CD4-positive, alpha-beta memory T cell (primary cell): Measurements from ENCODE around the gene CUX1. TPM values are rescaled to one million over a fixed set of nuclear protein-coding genes. Genes with fewer than 3 reads are reported as not detected.

ENCODE experiments used
- CTCF ChIA-PET: fragments of 350-600 bp; sonication (Branson Sonifier 250); formaldehyde crosslinking; loops from one replicate; lab custom pipeline; 2021; ENCODE audit warnings: inconsistent platforms; ENCODE audit not compliant: partially characterized antibody; lab: Charles Lee
- POLR2A ChIA-PET: fragments of 350-600 bp; sonication (Branson Sonifier 250); formaldehyde crosslinking; loops from one replicate; lab custom pipeline; 2021; ENCODE audit not compliant: partially characterized antibody; lab: Charles Lee
- DNase-seq, 5 donors: peaks; one replicate each; pipeline versions ENCODE4 v3.0.0 to v3.0.0-alpha.2; 2020 to 2022; ENCODE audit warnings: mixed read lengths in 1 of 5
- H3K27ac ChIP-seq: one replicate; pipeline ENCODE4 v1.7.0; 2013; ENCODE audit warnings: low read depth, low read length
- H3K27me3 ChIP-seq: 2 replicates; pipeline ENCODE4 v1.7.0; 2013; ENCODE audit warnings: mild to moderate bottlenecking, low read length, moderate library complexity; ENCODE audit not compliant: insufficient read depth
- H3K36me3 ChIP-seq: 2 replicates; pipeline ENCODE4 v1.7.0; 2013; ENCODE audit warnings: mild to moderate bottlenecking, low read length, moderate library complexity; ENCODE audit not compliant: insufficient read depth
- H3K4me1 ChIP-seq: 2 replicates; pipeline ENCODE4 v1.7.0; 2013; ENCODE audit warnings: mild to moderate bottlenecking, low read length, moderate library complexity; ENCODE audit not compliant: insufficient read depth
- H3K4me3 ChIP-seq, 2 donors: one replicate each; pipeline ENCODE4 v1.7.0; 2013; ENCODE audit warnings: low read length in 2 of 2, mild to moderate bottlenecking in 1 of 2
- H3K9me3 ChIP-seq, 2 donors: one replicate each; pipeline ENCODE4 v1.7.0; 2013; ENCODE audit warnings: low read length in 2 of 2, control low read depth in 1 of 2; ENCODE audit not compliant: control insufficient read depth in 1 of 2
- H3K27ac Mint-ChIP-seq, 7 donors: one replicate each; pipeline ENCODE4 v1.8.0; 2020 to 2021; ENCODE audit warnings: mixed read lengths in 7 of 7, mild to moderate bottlenecking in 6 of 7, inconsistent platforms in 3 of 7, moderate library complexity in 3 of 7
- H3K27me3 Mint-ChIP-seq, 2 donors: one replicate each; pipeline ENCODE4 v1.8.0; 2020 to 2021; ENCODE audit warnings: mixed read lengths in 2 of 2
- H3K36me3 Mint-ChIP-seq, 2 donors: one replicate each; pipeline ENCODE4 v1.8.0; 2020 to 2021; ENCODE audit warnings: mixed read lengths in 2 of 2, inconsistent platforms in 1 of 2, mild to moderate bottlenecking in 1 of 2
- H3K4me1 Mint-ChIP-seq, 4 donors: one replicate each; pipeline ENCODE4 v1.8.0; 2020 to 2021; ENCODE audit warnings: mixed read lengths in 4 of 4, mild to moderate bottlenecking in 1 of 4
- H3K4me3 Mint-ChIP-seq, 8 donors: one replicate each; pipeline ENCODE4 v1.8.0; 2020 to 2021; ENCODE audit warnings: mixed read lengths in 8 of 8, mild to moderate bottlenecking in 7 of 8, moderate library complexity in 6 of 8, inconsistent platforms in 3 of 8
- H3K9me3 Mint-ChIP-seq, 8 donors: one replicate each; pipeline ENCODE4 v1.8.0; 2020 to 2021; ENCODE audit warnings: mixed read lengths in 8 of 8, mild to moderate bottlenecking in 5 of 8, inconsistent platforms in 3 of 8, moderate library complexity in 1 of 8
- intact Hi-C: fragments of 100-400 bp; cut with micrococcal nuclease; formaldehyde crosslinking; loops from one replicate; pipeline ENCODE4 v1.15.1; 2023
- polyA plus RNA-seq, 2 donors: library from polyadenylated mRNA; unstranded; fragments of 300-500 nt; fragmentation: Illumina TruSeq; gene quantifications; one replicate each; pipeline ENCODE4 v1.2.3, GENCODE V29; 2021
- total RNA-seq, 2 experiments: library from RNA; stranded (reverse); gene quantifications; one replicate each; pipeline ENCODE4 v1.2.3, GENCODE V29; 2021

CUX1 gene
- total and polyA plus RNA-seq, 4 experiments from 2014 or later = 2.1 to 47.6 (median 36.1) TPM

- no peak overlapping the region for H3K4me3 ChIP-seq
- no peaks in the 10 kb centered on the region for H3K27me3 ChIP-seq
- intact Hi-C loops = no loop called here
- no peak overlapping the region for H3K4me3 Mint-ChIP-seq
- no peak for DNase-seq
- no peaks in the 10 kb centered on the region for H3K27me3 Mint-ChIP-seq
- peaks cover 3 to 10% of the 10 kb centered on the region in 2 donors for H3K36me3 Mint-ChIP-seq
- no peak overlapping the region for H3K27ac ChIP-seq
- peaks cover 0 to 2% (median 0%) of the 10 kb centered on the region in 8 donors for H3K9me3 Mint-ChIP-seq
- no peak overlapping the region for H3K27ac Mint-ChIP-seq
- ChIA-PET POLR2A (no interaction called here), CTCF (no interaction called here)
- no peaks in the 10 kb centered on the region for H3K9me3 ChIP-seq
- H3K4me1 Mint-ChIP-seq = peaks cover 5 to 15% (median 12%) of the 10 kb centered on the region in 4 donors
- no peaks in the 10 kb centered on the region for H3K4me1 ChIP-seq
- no peaks in the 10 kb centered on the region for H3K36me3 ChIP-seq
These were observed 171.7 kb downstream of the CUX1 start for GRCh38 chr7:101989101-101989500.

- no peak overlapping the region for H3K27ac ChIP-seq
- no peak for DNase-seq
- no peaks in the 10 kb centered on the region for H3K27me3 Mint-ChIP-seq
- H3K27ac Mint-ChIP-seq = peak overlapping the region in 1 of 7 donors; percentile 64
- CTCF ChIA-PET = no interaction called here
- H3K4me3 ChIP-seq = no peak overlapping the region
- POLR2A ChIA-PET = no interaction called here
- peaks cover 5 to 15% (median 15%) of the 10 kb centered on the region in 4 donors for H3K4me1 Mint-ChIP-seq
- no peak overlapping the region for H3K4me3 Mint-ChIP-seq
- H3K27me3 ChIP-seq = no peaks in the 10 kb centered on the region
- H3K9me3 Mint-ChIP-seq = peaks cover 0 to 2% (median 0%) of the 10 kb centered on the region in 8 donors
- intact Hi-C loops = no loop called here
- H3K36me3 Mint-ChIP-seq = peaks cover 1 to 9% of the 10 kb centered on the region in 2 donors
- H3K36me3 ChIP-seq = no peaks in the 10 kb centered on the region
- H3K9me3 ChIP-seq = no peaks in the 10 kb centered on the region
- H3K4me1 ChIP-seq = no peaks in the 10 kb centered on the region
These were observed 173.5 kb downstream of the CUX1 start for GRCh38 chr7:101990811-101991418.

GRCh38 chr7:101991860-101992259 is 174.4 kb downstream of the CUX1 start:
- H3K9me3 Mint-ChIP-seq = peaks cover 0 to 2% (median 0%) of the 10 kb centered on the region in 8 donors
- CTCF ChIA-PET = no interaction called here
- no peaks in the 10 kb centered on the region for H3K9me3 ChIP-seq

GRCh38 chr7:101993311-101993710 is 175.9 kb downstream of the CUX1 start:
- H3K36me3 Mint-ChIP-seq = peaks cover 0 to 3% of the 10 kb centered on the region in 2 donors
- no peak overlapping the region for H3K27ac Mint-ChIP-seq
- Histone ChIP-seq H3K4me3 (no peak overlapping the region), H3K4me1 (no peaks in the 10 kb centered on the region), H3K27me3 (no peaks in the 10 kb centered on the region), H3K36me3 (no peaks in the 10 kb centered on the region), H3K27ac (no peak overlapping the region), H3K9me3 (no peaks in the 10 kb centered on the region)
- no peaks in the 10 kb centered on the region for H3K27me3 Mint-ChIP-seq
- DNase-seq = no peak
- H3K4me1 Mint-ChIP-seq = peaks cover 5 to 17% (median 14%) of the 10 kb centered on the region in 4 donors
- ChIA-PET POLR2A (no interaction called here), CTCF (no interaction called here)
- H3K9me3 Mint-ChIP-seq = peaks cover 0 to 2% (median 0%) of the 10 kb centered on the region in 8 donors
- intact Hi-C loops = no loop called here
- no peak overlapping the region for H3K4me3 Mint-ChIP-seq

More at GRCh38 chr7:101991860-101992259, 174.4 kb downstream of the CUX1 start:
- no peaks in the 10 kb centered on the region for H3K27me3 ChIP-seq
- intact Hi-C loops = no loop called here
- H3K4me3 ChIP-seq = no peak overlapping the region
- Mint-ChIP-seq H3K36me3 (peaks cover 1 to 7% of the 10 kb centered on the region in 2 donors), H3K27ac (no peak overlapping the region), H3K27me3 (no peaks in the 10 kb centered on the region), H3K4me3 (no peak overlapping the region), H3K4me1 (peaks cover 5 to 17% (median 14%) of the 10 kb centered on the region in 4 donors)
- POLR2A ChIA-PET = no interaction called here
- H3K27ac ChIP-seq = no peak overlapping the region
- no peaks in the 10 kb centered on the region for H3K4me1 ChIP-seq
- no peaks in the 10 kb centered on the region for H3K36me3 ChIP-seq
- no peak for DNase-seq

GRCh38 chr7:101995121-101995520 is 177.7 kb downstream of the CUX1 start:
- Histone ChIP-seq H3K4me3 (no peak overlapping the region), H3K9me3 (no peaks in the 10 kb centered on the region), H3K27me3 (no peaks in the 10 kb centered on the region), H3K4me1 (no peaks in the 10 kb centered on the region), H3K27ac (no peak overlapping the region), H3K36me3 (no peaks in the 10 kb centered on the region)
- CTCF ChIA-PET = no interaction called here
- no peaks in the 10 kb centered on the region for H3K27me3 Mint-ChIP-seq
- no peaks in the 10 kb centered on the region for H3K36me3 Mint-ChIP-seq
- DNase-seq = no peak
- no peak overlapping the region for H3K4me3 Mint-ChIP-seq
- peaks cover 0 to 2% (median 0%) of the 10 kb centered on the region in 8 donors for H3K9me3 Mint-ChIP-seq
- H3K27ac Mint-ChIP-seq = no peak overlapping the region
- H3K4me1 Mint-ChIP-seq = peaks cover 4 to 11% (median 6%) of the 10 kb centered on the region in 4 donors
- intact Hi-C loops = no loop called here
- POLR2A ChIA-PET = no interaction called here

- no peaks in the 10 kb centered on the region for H3K27me3 ChIP-seq
- Mint-ChIP-seq H3K27ac (no peak overlapping the region), H3K27me3 (no peaks in the 10 kb centered on the region), H3K4me3 (no peak overlapping the region), H3K4me1 (peaks cover 4 to 8% (median 6%) of the 10 kb centered on the region in 4 donors), H3K9me3 (peaks cover 0 to 2% (median 0%) of the 10 kb centered on the region in 8 donors), H3K36me3 (no peaks in the 10 kb centered on the region)
- H3K36me3 ChIP-seq = no peaks in the 10 kb centered on the region
- POLR2A ChIA-PET = no interaction called here
- intact Hi-C loops = no loop called here
- DNase-seq = no peak
- CTCF ChIA-PET = no interaction called here
- no peak overlapping the region for H3K27ac ChIP-seq
- no peak overlapping the region for H3K4me3 ChIP-seq
- H3K9me3 ChIP-seq = no peaks in the 10 kb centered on the region
- H3K4me1 ChIP-seq = no peaks in the 10 kb centered on the region
These were observed 178.8 kb downstream of the CUX1 start for GRCh38 chr7:101996131-101996691.

- H3K4me1 ChIP-seq = no peaks in the 10 kb centered on the region
- H3K27ac ChIP-seq = no peak overlapping the region
- no peak for DNase-seq
- no peaks in the 10 kb centered on the region for H3K27me3 ChIP-seq
- H3K4me3 ChIP-seq = no peak overlapping the region
- Mint-ChIP-seq H3K36me3 (no peaks in the 10 kb centered on the region), H3K27me3 (no peaks in the 10 kb centered on the region), H3K4me1 (peaks cover 4 to 8% (median 6%) of the 10 kb centered on the region in 4 donors), H3K9me3 (peaks cover 0 to 2% (median 0%) of the 10 kb centered on the region in 8 donors), H3K4me3 (no peak overlapping the region), H3K27ac (peak overlapping the region in 1 of 7 donors; percentile 71)
- ChIA-PET CTCF (no interaction called here), POLR2A (no interaction called here)
- intact Hi-C loops = no loop called here
- H3K9me3 ChIP-seq = no peaks in the 10 kb centered on the region
- no peaks in the 10 kb centered on the region for H3K36me3 ChIP-seq
These were observed 179.4 kb downstream of the CUX1 start for GRCh38 chr7:101996876-101997275.
